A549 (cell line): ENCODE data around the gene PRKCE. TPM values are rescaled to one million over a fixed set of nuclear protein-coding genes. Genes with fewer than 3 reads are reported as not detected.

Experiments used
- ATAC-seq, 2 experiments: fragments of 200-7000 bp in 1 of 2; fragments of >200 bp in 1 of 2; cut with Nextera tagmentation in 1 of 2; cut with Tn5 transposase in 1 of 2; 3 replicates each; pipeline versions ENCODE4 v1.8.0 to v1.9.1; 2018 to 2020; ENCODE audit warnings: mild to moderate bottlenecking in 1 of 2, moderate library complexity in 1 of 2
- CTCF ChIA-PET: fragments of 300-600 bp; sonication (Branson Sonifier 250); formaldehyde crosslinking; extraction: SDS; loops from one replicate; lab custom pipeline; 2021; ENCODE audit warnings: antibody characterized with exemption, inconsistent platforms; lab: Yijun Ruan, JAX
- POLR2A ChIA-PET: fragments of 350-600 bp; formaldehyde crosslinking; extraction: SDS; loops from one replicate; lab custom pipeline; 2021; ENCODE audit warnings: antibody characterized with exemption, inconsistent platforms; lab: Yijun Ruan, JAX
- DNase-seq, 2 experiments: peaks; one replicate each; pipeline versions ENCODE4 v3.0.0 to v3.0.0-alpha.2; 2011 to 2016; ENCODE audit warnings: low read depth in 1 of 2, low spot score in 1 of 2
- FAIRE-seq: peaks from 2 replicates; lab custom pipeline; 2011; peaks lifted over from hg19 to GRCh38; lab: Jason Lieb, UNC
- H3K27ac ChIP-seq, 2 experiments: fragments of >200 bp; sonication (Bioruptor Twin); formaldehyde crosslinking; 3 replicates each; pipeline ENCODE4 v1.5.1; 2016 to 2017
- H3K4me1 ChIP-seq: fragments of >200 bp; sonication (Bioruptor Twin); formaldehyde crosslinking; 3 replicates; pipeline ENCODE4 v1.6.1; 2016
- H3K4me2 ChIP-seq: fragments of >200 bp; sonication (Bioruptor Twin); formaldehyde crosslinking; 3 replicates; pipeline ENCODE4 v1.6.1; 2016
- H3K4me3 ChIP-seq: fragments of >200 bp; sonication (Bioruptor Twin); formaldehyde crosslinking; 3 replicates; pipeline ENCODE4 v1.5.1; 2016
- H3K9me3 ChIP-seq: fragments of >200 bp; sonication (Bioruptor Twin); formaldehyde crosslinking; 3 replicates; pipeline ENCODE4 v1.6.1; 2016
- ATOH8 ChIP-seq: fragments of 250-450 bp; sonication (Bioruptor Pico); IDR thresholded peaks from 2 replicates; pipeline ENCODE4 v1.5.0; 2020; ENCODE audit warnings: low read depth, mild to moderate bottlenecking, moderate library complexity
- BHLHE40 ChIP-seq: IDR thresholded peaks from 2 replicates; pipeline ENCODE4 v1.6.1; 2012; ENCODE audit warnings: low read depth, low read length, inconsistent platforms
- CBX8 ChIP-seq: fragments of 200-600 bp; sonication (generic); IDR thresholded peaks from 2 replicates; pipeline ENCODE4 v1.6.1; 2016
- CHD2 ChIP-seq: fragments of 150-350 bp; IDR thresholded peaks from 2 replicates; pipeline ENCODE4 v1.6.1; 2014; ENCODE audit warnings: low read length; ENCODE audit not compliant: partially characterized antibody
- CHD4 ChIP-seq: fragments of 200-600 bp; sonication (generic); IDR thresholded peaks from 2 replicates; pipeline ENCODE4 v1.6.1; 2016; ENCODE audit warnings: antibody characterized with exemption, mild to moderate bottlenecking, borderline replicate concordance
- CTCF ChIP-seq: fragments of >200 bp; sonication (Bioruptor Twin); formaldehyde crosslinking; IDR thresholded peaks from 3 replicates; pipeline ENCODE4 v1.5.1; 2016
- E2F6 ChIP-seq: IDR thresholded peaks from 2 replicates; pipeline ENCODE4 v1.6.1; 2012; ENCODE audit warnings: low read depth, borderline replicate concordance
- EHF ChIP-seq: fragments of 250-450 bp; sonication (Bioruptor Pico); IDR thresholded peaks from 2 replicates; pipeline ENCODE4 v1.5.0; 2020; ENCODE audit warnings: mild to moderate bottlenecking
- EP300 ChIP-seq, 2 experiments: fragments of >200 bp; sonication (Bioruptor Twin); formaldehyde crosslinking; IDR thresholded peaks; 2 replicates in 1 of 2; 3 replicates in 1 of 2; pipeline ENCODE4 v1.6.1; 2016 to 2017
- FOXS1 ChIP-seq: fragments of 250-450 bp; sonication (Bioruptor Pico); IDR thresholded peaks from 2 replicates; pipeline ENCODE4 v1.5.0; 2020; ENCODE audit warnings: mild to moderate bottlenecking, moderate library complexity
- HDAC2 ChIP-seq: fragments of 200-600 bp; sonication (generic); IDR thresholded peaks from 2 replicates; pipeline ENCODE4 v1.6.1; 2016
- HES2 ChIP-seq: fragments of >200 bp; sonication (Bioruptor Twin); formaldehyde crosslinking; IDR thresholded peaks from 2 replicates; pipeline ENCODE4 v1.6.1; 2016
- HOXA7 ChIP-seq: fragments of 250-450 bp; sonication (Bioruptor Pico); IDR thresholded peaks from 2 replicates; pipeline ENCODE4 v1.5.0; 2020; ENCODE audit warnings: mild to moderate bottlenecking, moderate library complexity
- HOXB13 ChIP-seq: fragments of 250-450 bp; sonication (Bioruptor Pico); IDR thresholded peaks from 2 replicates; pipeline ENCODE4 v1.5.0; 2020; ENCODE audit warnings: low read depth, mild to moderate bottlenecking, moderate library complexity
- KDM1A ChIP-seq: fragments of 200-600 bp; sonication (generic); IDR thresholded peaks from 2 replicates; pipeline ENCODE4 v1.6.1; 2016; ENCODE audit warnings: low read depth, mild to moderate bottlenecking
- MAFK ChIP-seq: fragments of 450-650 bp; IDR thresholded peaks from 2 replicates; pipeline ENCODE4 v1.6.1; 2014; ENCODE audit not compliant: partially characterized antibody
- MAX ChIP-seq: IDR thresholded peaks from 2 replicates; pipeline ENCODE4 v1.6.1; 2012
- MAZ ChIP-seq: fragments of 150-350 bp; IDR thresholded peaks from 2 replicates; pipeline ENCODE4 v1.6.1; 2014; ENCODE audit warnings: antibody characterized with exemption, low read depth, low read length, borderline replicate concordance
- MYC ChIP-seq: IDR thresholded peaks from 2 replicates; pipeline ENCODE4 v1.6.1; 2012; ENCODE audit warnings: mild to moderate bottlenecking, inconsistent platforms, low read length, improper control_type of control experiment, borderline replicate concordance
- NPAS2 ChIP-seq: fragments of 250-450 bp; sonication (Bioruptor Pico); IDR thresholded peaks from 2 replicates; pipeline ENCODE4 v1.8.0; 2022; ENCODE audit warnings: mild to moderate bottlenecking, moderate library complexity, borderline replicate concordance
- NR3C1 ChIP-seq: fragments of >200 bp; sonication (Bioruptor Twin); formaldehyde crosslinking; IDR thresholded peaks from 3 replicates; pipeline ENCODE4 v1.6.1; 2017
- POLR2A ChIP-seq: IDR thresholded peaks from 2 replicates; pipeline ENCODE4 v1.6.1; 2012; ENCODE audit warnings: mild to moderate bottlenecking, low read length
- POLR2AphosphoS2 ChIP-seq: conservative IDR thresholded peaks from 2 replicates; pipeline ENCODE4 v1.6.1; 2012; ENCODE audit warnings: low read length, improper control_type of control experiment, inconsistent platforms
- RAD21 ChIP-seq, 2 experiments: fragments of >200 bp in 1 of 2; sonication (Bioruptor Twin) in 1 of 2; formaldehyde crosslinking in 1 of 2; IDR thresholded peaks in 1 of 2; conservative IDR thresholded peaks in 1 of 2; 2 replicates in 1 of 2; 3 replicates in 1 of 2; pipeline ENCODE4 v1.6.1; 2012 to 2018; ENCODE audit warnings: inconsistent platforms in 1 of 2
- RARB ChIP-seq: fragments of 250-450 bp; sonication (Bioruptor Pico); IDR thresholded peaks from 2 replicates; pipeline ENCODE4 v1.8.0; 2021; ENCODE audit warnings: mild to moderate bottlenecking, moderate library complexity
- RCOR1 ChIP-seq: fragments of 150-350 bp; IDR thresholded peaks from 2 replicates; pipeline ENCODE4 v1.6.1; 2014; ENCODE audit warnings: antibody characterized with exemption, low read length, low read depth
- REST ChIP-seq: fragments of 200-600 bp; sonication (generic); IDR thresholded peaks from 2 replicates; pipeline ENCODE4 v1.6.1; 2016; ENCODE audit warnings: antibody characterized with exemption, mild to moderate bottlenecking, moderate library complexity
- SREBF2 ChIP-seq: fragments of 450-650 bp; IDR thresholded peaks from 2 replicates; pipeline ENCODE4 v1.6.1; 2014; ENCODE audit warnings: mild to moderate bottlenecking, moderate library complexity
- TFCP2L1 ChIP-seq: fragments of 250-450 bp; sonication (Bioruptor Pico); IDR thresholded peaks from 2 replicates; pipeline ENCODE4 v1.5.0; 2021; ENCODE audit warnings: mild to moderate bottlenecking
- USF2 ChIP-seq: fragments of 450-650 bp; IDR thresholded peaks from 2 replicates; pipeline ENCODE4 v1.6.1; 2014; ENCODE audit warnings: antibody characterized with exemption
- ZC3H11A ChIP-seq: fragments of 450-650 bp; IDR thresholded peaks from 2 replicates; pipeline ENCODE4 v1.6.1; 2014; ENCODE audit warnings: antibody characterized with exemption, mild to moderate bottlenecking
- ZFP36 ChIP-seq: fragments of 450-650 bp; IDR thresholded peaks from 2 replicates; pipeline ENCODE4 v1.6.1; 2014; ENCODE audit warnings: borderline replicate concordance; ENCODE audit not compliant: partially characterized antibody
- ZNF302 ChIP-seq: fragments of 250-450 bp; sonication (Bioruptor Pico); IDR thresholded peaks from 2 replicates; pipeline ENCODE4 v1.9.0; 2021; ENCODE audit warnings: inconsistent platforms, mild to moderate bottlenecking, moderate library complexity
- WGBS: methylation state at CpG from one replicate; pipeline ENCODE4 v1.1.6; 2017; ENCODE audit errors: missing lambda C conversion rate; 5-methylcytosine and 5-hydroxymethylcytosine counted together
- polyA plus RNA-seq, 4 experiments: library from polyadenylated mRNA; depleted of rRNA in 3 of 4; stranded (reverse); fragments of >200 nt; fragmentation: RNase III in 1 of 4; extraction: RNeasy Plus Mini Kit Qiagen cat#74134 plus additional on column Dnase treatment in 1 of 4; gene quantifications; 2 replicates in 3 of 4; 3 replicates in 1 of 4; pipeline ENCODE4 v1.2.3, GENCODE V29; 2011 to 2017

Gene PRKCE
- polyA plus RNA-seq, 2 of the 4 experiments (the other 2 are of a cell fraction), result 11.5 to 12.0 TPM

- POLR2A ChIA-PET, result interaction anchor here (1.1 to 2.3 kb wide), 7 partner anchors 19 to 199 kb away, joined by 3 to 8 read pairs (median 4); partner anchors contain the start of gene EPAS1
- DNase-seq, result peak; percentile 76 to 94
- peak; percentile 90 to 92 for ATAC-seq
- peak; percentile 92 to 93; a peak in 3 of 5 replicates for TF ChIP-seq EP300 (IDR thresholded peaks at IDR 0.05)
- TF ChIP-seq RARB (CRISPR knock-in tag), result peak; percentile 15; the same call in 1 of the 2 replicates
- no peak for TF ChIP-seq EHF (CRISPR knock-in tag)
- peak; percentile 88 for TF ChIP-seq KDM1A
- 0 out of 2 replicates have a peak, but pooled peaks have one; percentile 38 for TF ChIP-seq ATOH8 (CRISPR knock-in tag)
- TF ChIP-seq RCOR1, result 0 out of 2 replicates have a peak, but pooled peaks have one; percentile 62
- TF ChIP-seq SREBF2, result no peak
- TF ChIP-seq ZC3H11A, result no peak
- TF ChIP-seq NPAS2 (CRISPR knock-in tag), result no peak
- 0 out of 2 replicates have a peak, but pooled peaks have one; percentile 16 for TF ChIP-seq HES2
- TF ChIP-seq USF2, result no peak
- peak; percentile 62; the same call in 1 of the 2 replicates for TF ChIP-seq TFCP2L1
- TF ChIP-seq CHD2, result no peak
- no peak for TF ChIP-seq POLR2AphosphoS2
- peak; percentile 61; the same call in 1 of the 2 replicates for TF ChIP-seq CHD4
- no peak for TF ChIP-seq CBX8
- TF ChIP-seq MYC, result no peak
- no peak for TF ChIP-seq BHLHE40
- TF ChIP-seq REST, result no peak
- peak; percentile 32 to 61 for TF ChIP-seq RAD21 (conservative IDR thresholded peaks at IDR 0.05 in 1 of 2, IDR thresholded peaks at IDR 0.05 in 1 of 2)
- TF ChIP-seq E2F6, result no peak
- no peak for TF ChIP-seq ZNF302 (CRISPR knock-in tag)
- peak; percentile 95 for TF ChIP-seq MAFK
- TF ChIP-seq MAZ, result no peak
- peak; percentile 83 for TF ChIP-seq MAX
- no peak for TF ChIP-seq NR3C1
- TF ChIP-seq ZFP36, result no peak
- no peak for TF ChIP-seq CTCF
- TF ChIP-seq HOXB13, result peak; percentile 13; the same call in 1 of the 2 replicates
- no peak for TF ChIP-seq POLR2A
- peak; percentile 93 for TF ChIP-seq HDAC2
- TF ChIP-seq FOXS1 (CRISPR knock-in tag), result no peak
- TF ChIP-seq HOXA7 (CRISPR knock-in tag), result no peak
Observed at GRCh38 chr2:46097714-46098480, 446.4 kb downstream of the PRKCE start.

More at GRCh38 chr2:46097714-46098480, 446.4 kb downstream of the PRKCE start:
- peaks cover 31% of the 10 kb centered on the region for H3K4me1 ChIP-seq
- no peak overlapping the region for H3K4me3 ChIP-seq
- FAIRE-seq, result peak; percentile 99
- 18% methylated on average over 4 of the region's 4 CpGs for WGBS
- H3K27ac ChIP-seq, result peak overlapping the region; percentile 82 to 88
- CTCF ChIA-PET, result interaction anchor here (0.6 to 3.6 kb wide), 9 partner anchors 10 to 363 kb away, joined by 3 to 32 read pairs (median 3); no protein-coding TSS in a partner anchor
- H3K9me3 ChIP-seq, result peaks cover 41% of the 10 kb centered on the region
- H3K4me2 ChIP-seq, result peak overlapping the region; percentile 68
